ENCODE results near the gene SPPL2C. TPM values are rescaled to one million over a fixed set of nuclear protein-coding genes. Genes with fewer than 3 reads are reported as not detected.

Gene SPPL2C
- total RNA-seq, 1 experiment from 2014 or later: not detected

GRCh38 chr17:45813048-45813725 lies 31.5 kb upstream of the SPPL2C start:
- intact Hi-C loops (cut with micrococcal nuclease; ENCODE audit: unreplicated experiment): no loop called here

DNA sequence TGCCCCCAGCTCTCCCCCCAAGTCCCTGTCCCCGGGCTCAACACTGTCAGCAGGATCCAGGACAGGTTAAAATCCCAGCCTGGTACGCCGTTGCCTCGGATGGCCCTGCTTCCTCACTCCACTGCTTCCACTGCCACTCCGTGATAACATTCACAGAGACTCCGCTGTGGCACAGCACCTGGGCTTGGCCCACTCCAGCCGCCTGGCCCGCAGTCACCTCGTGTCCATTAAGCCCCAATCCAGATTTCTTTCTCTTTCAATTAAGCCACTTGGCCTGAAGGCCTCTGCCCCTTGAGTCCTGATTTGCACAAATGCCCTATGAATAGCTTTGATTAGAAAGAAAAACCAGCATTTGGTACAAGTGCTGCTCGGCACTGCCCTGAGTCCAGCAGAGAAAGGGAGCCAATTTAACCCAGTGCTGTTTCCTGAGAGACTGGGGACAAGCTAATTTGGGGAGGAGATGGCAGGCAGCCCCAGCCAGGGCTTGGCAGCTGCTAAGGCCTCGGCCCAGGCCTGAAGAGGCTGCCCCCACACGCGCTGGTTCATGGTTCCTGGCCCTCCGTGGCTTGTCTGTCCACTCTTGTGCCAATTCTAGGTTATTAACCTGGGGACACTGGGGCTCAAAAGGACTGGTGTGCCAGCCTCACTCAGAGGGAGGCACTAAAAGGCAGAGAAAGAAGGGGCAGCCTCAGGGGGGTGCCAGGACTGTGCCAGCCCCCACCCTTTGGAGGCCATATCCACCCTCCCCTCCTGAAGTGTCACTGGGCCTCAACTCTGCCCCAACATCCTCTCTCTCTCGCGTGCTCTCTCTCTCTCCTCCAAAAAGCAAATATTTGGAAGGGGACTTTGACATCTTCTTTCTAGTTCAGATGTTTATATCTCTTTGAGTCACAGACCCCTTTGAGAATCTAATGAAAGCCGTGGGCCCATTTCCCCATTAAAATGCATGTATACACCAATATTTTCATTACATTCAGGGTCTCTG lies 29.8 kb upstream of the SPPL2C start:
- H3K36me3 Mint-ChIP-seq (ENCODE audit: insufficient read depth, unreplicated experiment): no peaks in the 10 kb centered on the region
- intact Hi-C loops (cut with micrococcal nuclease; ENCODE audit: unreplicated experiment): no loop called here
- H3K4me1 Mint-ChIP-seq (ENCODE audit: low read depth, unreplicated experiment): peaks cover 9% of the 10 kb centered on the region
- H3K36me3 ChIP-seq (ENCODE audit: control insufficient read depth, insufficient read depth, low read length): no peaks in the 10 kb centered on the region
- H3K4me1 ChIP-seq: no peaks in the 10 kb centered on the region
- no peak overlapping the region for H3K4me3 ChIP-seq (ENCODE audit: low read depth, low read length)
- H3K9me3 Mint-ChIP-seq (ENCODE audit: unreplicated experiment): no peaks in the 10 kb centered on the region
- no peaks in the 10 kb centered on the region for H3K27me3 ChIP-seq (replicated peaks; ENCODE audit: control insufficient read depth, insufficient read depth, low read length)
- DNase-seq: no peak
- POLR2A ChIA-PET: no interaction called here
- no peak overlapping the region for H3K27ac Mint-ChIP-seq (ENCODE audit: unreplicated experiment)
- peaks cover 3% of the 10 kb centered on the region for H3K27me3 Mint-ChIP-seq (ENCODE audit: insufficient read depth, unreplicated experiment)
- no peak overlapping the region for H3K4me3 Mint-ChIP-seq (ENCODE audit: unreplicated experiment)
- CTCF ChIA-PET: no interaction called here
- no TSS peak for BruUV-seq (replicated peaks)
- TF ChIP-seq CTCF (IDR thresholded peaks at IDR 0.05; ENCODE audit: insufficient read depth in 1 of 2, low read depth in 1 of 2, low read length in 1 of 2, severe bottlenecking in 1 of 2, unreplicated experiment in 1 of 2): no peak
- 0 out of 2 replicates have a peak, but pooled peaks cover 2% of the 10 kb centered on the region for H3K9me3 ChIP-seq

More at GRCh38 chr17:45813048-45813725, 31.5 kb upstream of the SPPL2C start:
- Histone ChIP-seq H3K4me3 (ENCODE audit: low read depth, low read length) (no peak overlapping the region), H3K4me1 (no peaks in the 10 kb centered on the region), H3K9me3 (0 out of 2 replicates have a peak, but pooled peaks cover 2% of the 10 kb centered on the region), H3K36me3 (ENCODE audit: control insufficient read depth, insufficient read depth, low read length) (no peaks in the 10 kb centered on the region), H3K27me3 (replicated peaks; ENCODE audit: control insufficient read depth, insufficient read depth, low read length) (no peaks in the 10 kb centered on the region)
- Mint-ChIP-seq H3K9me3 (ENCODE audit: unreplicated experiment) (no peaks in the 10 kb centered on the region), H3K4me1 (ENCODE audit: low read depth, unreplicated experiment) (peaks cover 9% of the 10 kb centered on the region), H3K36me3 (ENCODE audit: insufficient read depth, unreplicated experiment) (no peaks in the 10 kb centered on the region), H3K27ac (ENCODE audit: unreplicated experiment) (no peak overlapping the region), H3K27me3 (ENCODE audit: insufficient read depth, unreplicated experiment) (peaks cover 3% of the 10 kb centered on the region), H3K4me3 (ENCODE audit: unreplicated experiment) (no peak overlapping the region)
- ChIA-PET POLR2A (no interaction called here), CTCF (no interaction called here)
- DNase-seq: no peak
- no TSS peak for BruUV-seq (replicated peaks)
- TF ChIP-seq CTCF (IDR thresholded peaks at IDR 0.05; ENCODE audit: insufficient read depth in 1 of 2, low read depth in 1 of 2, low read length in 1 of 2, severe bottlenecking in 1 of 2, unreplicated experiment in 1 of 2): peak in 1 of 2 experiments; percentile 15

GRCh38 chr17:45815752-45816151 lies 28.9 kb upstream of the SPPL2C start:
- ChIA-PET POLR2A (no interaction called here), CTCF (interaction anchor here (0.7 to 1.0 kb wide), 2 partner anchors 16 to 176 kb away, joined by 3 read pairs; no protein-coding TSS in a partner anchor)
- no peaks in the 10 kb centered on the region for H3K36me3 ChIP-seq (ENCODE audit: control insufficient read depth, insufficient read depth, low read length)
- peaks cover 9% of the 10 kb centered on the region for H3K4me1 Mint-ChIP-seq (ENCODE audit: low read depth, unreplicated experiment)
- H3K27ac Mint-ChIP-seq (ENCODE audit: unreplicated experiment): no peak overlapping the region
- no TSS peak for BruUV-seq (replicated peaks)
- intact Hi-C loops (cut with micrococcal nuclease; ENCODE audit: unreplicated experiment): no loop called here
- H3K4me3 Mint-ChIP-seq (ENCODE audit: unreplicated experiment): no peak overlapping the region
- H3K9me3 Mint-ChIP-seq (ENCODE audit: unreplicated experiment): no peaks in the 10 kb centered on the region
- DNase-seq: no peak
- no peaks in the 10 kb centered on the region for H3K4me1 ChIP-seq
- H3K36me3 Mint-ChIP-seq (ENCODE audit: insufficient read depth, unreplicated experiment): no peaks in the 10 kb centered on the region
- TF ChIP-seq CTCF (IDR thresholded peaks at IDR 0.05; ENCODE audit: insufficient read depth in 1 of 2, low read depth in 1 of 2, low read length in 1 of 2, severe bottlenecking in 1 of 2, unreplicated experiment in 1 of 2): no peak
- H3K27me3 Mint-ChIP-seq (ENCODE audit: insufficient read depth, unreplicated experiment): peaks cover 4% of the 10 kb centered on the region
- H3K4me3 ChIP-seq (ENCODE audit: low read depth, low read length): no peak overlapping the region
- H3K27me3 ChIP-seq (replicated peaks; ENCODE audit: control insufficient read depth, insufficient read depth, low read length): no peaks in the 10 kb centered on the region
- 0 out of 2 replicates have a peak, but pooled peaks cover 2% of the 10 kb centered on the region for H3K9me3 ChIP-seq

All from Caco-2 (cell line).